GM21390 (cell line): ENCODE measurements around the gene CPT1B.
"Not testable (repeated sequence)": the region's sequence is repeated elsewhere in the genome, so short reads cannot be mapped to it uniquely, and the experiment has no call there.

Source experiments
- ATAC-seq: cut with Tn5 transposase; IDR thresholded peaks from one replicate; pipeline ENCODE4 v1.9.1; 2021; ENCODE audit not compliant: unreplicated experiment

Gene CPT1B

GRCh38 chr22:50529897-50530579, 48.2 kb downstream of the CPT1B start, which contains the start of gene TYMP:
TSS of gene TYMP (minus strand) at chr22:50530012. CDS start at chr22:50529709, 303 bp downstream.
- ATAC-seq, result peak; percentile 20

GRCh38 chr22:50529416-50529896, 48.8 kb downstream of the CPT1B start:
- ATAC-seq, result no peak

DNA sequence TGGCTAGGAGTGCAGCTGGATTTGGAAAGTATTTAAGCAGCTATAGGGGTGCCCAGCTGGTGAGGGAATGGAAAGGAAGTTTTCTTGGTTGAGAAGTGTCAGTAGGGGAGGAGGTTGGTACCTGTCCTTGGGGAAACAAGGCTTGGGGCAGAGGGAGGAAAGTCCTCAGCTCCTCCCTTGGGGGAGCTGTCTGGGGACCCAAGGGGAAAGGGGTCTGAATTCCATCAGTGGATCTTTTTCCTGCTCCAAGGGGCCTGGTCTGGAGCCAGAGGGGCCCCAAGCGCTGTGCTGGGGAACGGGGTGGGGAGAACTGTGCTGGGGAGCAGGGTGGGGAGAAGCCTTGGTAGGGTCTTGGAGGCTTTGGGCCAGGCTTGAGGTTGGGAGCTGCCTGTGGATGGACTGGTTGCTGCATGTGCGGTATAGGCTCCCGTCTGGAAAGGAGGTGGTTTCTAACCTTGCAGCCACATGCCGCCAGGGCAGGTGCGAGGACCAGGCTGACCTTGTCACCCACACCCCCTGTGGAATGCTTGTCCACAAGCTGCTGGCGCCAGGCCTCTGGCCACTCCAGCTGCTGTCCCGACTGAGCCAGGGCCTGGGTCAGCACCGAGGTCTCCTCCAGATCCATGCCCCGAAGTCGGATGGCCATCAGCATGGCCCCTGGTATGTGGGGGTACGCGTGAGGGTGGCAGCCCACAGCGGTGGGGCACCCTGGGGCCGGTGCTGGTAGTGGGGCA, 49.4 kb downstream of the CPT1B start:
- no peak for ATAC-seq

DNA sequence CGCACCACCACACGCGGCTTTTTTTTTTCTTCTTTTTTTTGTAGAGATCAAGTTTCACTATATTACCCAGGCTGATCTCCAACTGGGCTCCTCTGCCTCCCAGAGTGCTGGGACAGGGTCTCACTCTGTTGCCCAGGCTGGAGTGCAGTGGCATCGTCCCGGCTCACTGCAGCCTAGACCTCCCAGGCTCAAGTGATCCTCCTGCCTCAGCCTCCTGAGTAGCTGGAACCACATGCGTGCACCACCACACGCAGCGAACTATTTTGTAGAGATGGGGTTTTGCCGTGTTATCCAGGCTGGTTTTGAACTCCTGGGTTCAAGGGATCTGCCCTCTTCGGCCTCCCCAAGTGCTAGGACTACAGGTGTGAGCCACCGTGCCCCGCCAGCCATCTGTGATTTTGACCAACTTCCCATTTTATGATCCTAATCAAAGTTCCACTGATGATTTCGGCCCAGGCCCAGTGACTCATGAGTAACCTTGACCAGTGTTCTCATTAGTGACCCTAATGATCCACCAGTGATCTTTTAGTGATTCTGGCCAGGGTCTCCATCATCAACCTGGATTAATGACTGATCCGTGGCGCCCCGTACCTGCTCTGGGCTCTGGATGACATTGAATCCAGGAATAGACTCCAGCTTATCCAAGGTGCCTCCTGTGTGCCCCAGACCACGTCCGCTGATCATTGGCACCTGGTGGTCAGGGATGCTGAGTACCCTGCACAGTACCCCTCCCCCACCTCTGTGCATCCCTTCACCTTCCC, 50.1 kb downstream of the CPT1B start:
- ATAC-seq, result no peak

GRCh38 chr22:50526834-50527801, 51.1 kb downstream of the CPT1B start:
- ATAC-seq, result no peak

DNA sequence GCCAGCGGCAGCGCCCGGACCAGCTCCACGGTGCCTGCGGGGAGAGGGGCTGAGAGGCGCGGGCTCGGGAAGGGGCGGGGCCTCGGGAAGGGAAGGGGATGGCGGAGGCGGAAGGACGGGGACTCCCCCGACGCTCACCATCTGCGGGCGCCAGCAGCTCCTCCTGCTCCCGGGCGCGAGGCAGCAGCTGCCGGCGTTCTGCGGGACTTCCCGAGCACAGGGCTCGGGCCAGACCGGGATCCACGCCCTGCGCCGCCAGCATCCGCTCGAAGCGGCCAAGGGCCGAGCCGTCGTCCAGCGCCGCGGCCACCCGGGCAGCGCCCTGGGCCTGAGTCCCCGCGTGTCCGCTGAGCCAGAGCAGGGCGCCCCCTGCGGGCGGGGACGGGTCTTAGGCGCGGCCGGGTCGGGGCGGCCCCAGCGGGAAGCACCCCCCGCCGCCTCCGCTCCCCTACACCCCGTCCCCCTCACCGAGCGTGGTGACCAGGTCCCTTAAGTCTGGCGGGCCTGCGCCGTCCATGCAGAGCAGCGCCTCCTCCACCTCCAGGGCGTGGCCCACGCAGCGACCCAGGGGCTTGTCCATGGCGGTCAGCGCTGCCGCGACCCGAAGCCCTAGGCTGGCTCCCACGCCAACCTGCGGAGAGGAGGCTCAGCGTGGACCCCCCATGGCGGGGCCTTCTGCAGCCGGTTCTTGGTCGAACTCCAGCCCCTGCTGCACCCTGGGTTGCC, 52.0 kb downstream of the CPT1B start:
- ATAC-seq, result peak; percentile 27

- ATAC-seq, result peak; percentile 16
Measured at GRCh38 chr22:50525858-50526107, 52.4 kb downstream of the CPT1B start.

- ATAC-seq, result peak; percentile 31
Measured at GRCh38 chr22:50525104-50525857, 52.9 kb downstream of the CPT1B start, which contains the start of gene SCO2. TSS of gene SCO2 (minus strand) at chr22:50525598. CDS start at chr22:50524411, 1,187 bp downstream.

DNA sequence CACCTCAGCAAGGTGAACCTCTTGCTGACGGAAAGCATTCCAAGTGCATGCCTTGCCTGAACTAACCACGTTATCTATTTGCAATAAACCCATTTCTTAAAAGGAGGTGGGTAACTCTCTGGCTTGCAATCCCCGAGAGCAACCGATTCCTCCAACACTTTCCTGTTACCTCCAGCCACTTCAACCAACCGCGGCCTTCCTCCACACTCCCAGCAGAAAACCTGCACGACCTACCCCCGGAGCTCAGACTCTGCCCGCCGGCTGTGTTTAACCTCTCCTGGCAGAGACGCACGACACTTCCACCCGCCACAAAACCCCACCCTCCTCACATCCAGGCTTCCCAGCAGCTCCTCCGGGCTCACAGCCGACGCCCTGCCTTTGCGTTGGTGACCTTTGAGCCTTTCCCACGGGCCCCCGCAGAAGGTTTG, 53.5 kb downstream of the CPT1B start:
- no peak for ATAC-seq

GRCh38 chr22:50523806-50524675, 54.2 kb downstream of the CPT1B start:
- ATAC-seq, result no peak

GRCh38 chr22:50523458-50523805, 54.8 kb downstream of the CPT1B start:
- no peak for ATAC-seq

- ATAC-seq, result no peak
Measured at GRCh38 chr22:50522806-50523438, 55.3 kb downstream of the CPT1B start.

- ATAC-seq, result no peak
Measured at GRCh38 chr22:50522208-50522805, 55.9 kb downstream of the CPT1B start.

DNA sequence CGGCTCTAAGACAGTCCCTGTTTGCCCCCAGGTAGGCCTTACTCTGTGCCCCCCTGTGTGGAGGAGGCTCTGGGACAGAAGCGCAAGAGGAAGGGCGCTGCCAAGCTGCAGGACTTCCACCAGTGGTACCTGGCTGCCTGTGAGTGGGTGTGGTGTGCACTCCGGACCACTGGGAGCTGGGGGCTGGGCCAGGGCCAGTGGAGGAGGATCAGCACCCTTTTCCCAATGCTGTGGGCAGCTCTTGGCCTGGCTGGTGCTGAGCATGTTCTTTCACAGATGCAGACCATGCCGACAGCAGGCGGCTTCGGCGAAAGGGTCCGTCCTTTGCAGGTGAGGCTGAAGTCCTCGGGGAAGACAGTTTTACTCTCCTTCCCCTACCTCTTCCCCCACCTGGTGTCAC, 56.5 kb downstream of the CPT1B start:
- ATAC-seq, result no peak

- no peak for ATAC-seq
Measured at GRCh38 chr22:50520826-50521453, 57.3 kb downstream of the CPT1B start.

DNA sequence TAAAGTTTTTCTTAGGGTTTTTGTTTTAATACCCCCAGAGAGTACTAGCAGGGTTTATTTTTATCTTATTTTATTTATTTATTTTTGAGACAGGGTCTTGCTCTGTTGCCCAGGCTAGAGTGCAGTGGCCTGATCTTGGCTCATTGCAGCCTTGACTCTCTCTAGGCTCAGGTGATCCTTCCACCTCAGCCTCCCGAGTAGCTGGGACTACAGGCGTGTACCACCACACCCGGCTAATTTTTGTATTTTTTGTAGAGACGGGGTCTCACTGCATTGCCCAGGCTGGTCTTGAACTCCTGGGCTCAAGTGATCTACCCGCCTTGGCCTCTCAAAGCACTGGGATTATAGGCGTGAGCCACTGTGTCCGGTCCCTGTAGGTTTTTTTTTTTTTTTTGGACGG, 58.0 kb downstream of the CPT1B start:
- ATAC-seq, result not testable (repeated sequence)

DNA sequence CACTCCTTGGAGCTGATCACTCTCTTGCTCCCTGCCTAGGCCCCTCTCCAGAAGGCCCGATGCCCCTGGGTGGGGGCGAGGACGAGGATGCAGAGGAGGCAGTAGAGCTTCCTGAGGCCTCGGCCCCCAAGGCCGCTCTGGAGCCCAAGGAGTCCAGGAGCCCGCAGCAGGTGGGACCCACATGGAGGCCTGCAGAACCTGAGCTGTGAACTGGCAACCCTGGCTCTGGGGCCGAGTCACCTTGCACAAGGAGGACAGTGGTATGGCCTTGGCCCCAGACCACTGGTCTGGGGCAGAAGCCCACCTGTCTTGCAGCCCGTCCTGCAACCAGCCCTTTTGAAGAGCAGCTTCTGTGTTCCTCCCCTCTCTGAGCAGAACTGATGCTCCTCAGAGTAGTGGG, 59.1 kb downstream of the CPT1B start:
- ATAC-seq, result no peak
